ENCODE measurements around the gene NRG2.

The NRG2 gene

DNA sequence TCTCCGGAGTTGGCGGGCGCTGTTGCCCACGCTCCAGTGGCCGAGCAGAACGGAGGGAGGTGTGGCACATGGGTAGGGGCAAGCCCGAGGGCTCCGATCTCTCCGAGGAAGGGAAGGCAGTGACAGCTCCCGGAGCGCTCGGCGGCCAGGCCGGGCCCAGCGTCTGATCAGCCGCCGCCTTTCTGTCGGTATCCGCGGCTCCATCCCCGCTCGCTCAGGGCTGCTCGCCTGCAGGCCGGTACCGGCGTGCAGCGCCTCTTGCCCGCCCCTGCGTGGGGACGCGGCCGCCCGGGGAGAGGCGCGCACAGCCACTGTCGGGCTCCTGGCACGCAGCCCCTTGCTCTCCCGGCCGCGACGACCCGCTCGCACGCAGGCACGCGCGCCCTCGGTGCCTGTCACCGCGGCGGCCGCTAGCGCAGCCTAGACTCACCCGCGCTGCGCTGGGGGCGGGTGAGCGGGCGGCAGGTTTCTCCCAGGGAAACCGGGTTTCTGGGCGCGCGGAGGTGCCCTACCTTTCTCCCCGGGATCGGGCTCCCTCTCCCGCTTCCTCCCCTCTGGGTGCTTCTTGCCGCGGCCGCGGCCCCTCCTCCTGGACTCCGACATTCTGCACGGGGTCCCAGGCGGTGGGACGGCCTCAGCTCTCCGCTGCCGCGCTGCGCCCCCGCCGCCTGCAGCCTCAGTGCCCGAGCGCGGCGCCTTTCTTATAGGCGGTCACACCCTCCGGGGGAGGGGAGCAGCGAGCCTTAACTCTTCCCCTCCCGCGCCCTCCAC lies 139.1 kb downstream of the NRG2 start:
- Histone ChIP-seq H3K27ac (ENCODE audit: low read depth, low read length) (no peak overlapping the region), H3K36me3 (ENCODE audit: control insufficient read depth, insufficient read depth, low read length) (no peaks in the 10 kb centered on the region), H3K4me3 (ENCODE audit: low read depth, low read length) (peak overlapping the region; percentile 73), H3K9me3 (ENCODE audit: control insufficient read depth, insufficient read depth, low read depth, low read length) (no peaks in the 10 kb centered on the region), H3K27me3 (ENCODE audit: control insufficient read depth, insufficient read depth, low read length) (peaks cover 99% of the 10 kb centered on the region), H3K9ac (ENCODE audit: low read length) (peak overlapping the region; percentile 25), H3K4me1 (ENCODE audit: control insufficient read depth, insufficient read depth, low read length) (peaks cover 14% of the 10 kb centered on the region)

DNA sequence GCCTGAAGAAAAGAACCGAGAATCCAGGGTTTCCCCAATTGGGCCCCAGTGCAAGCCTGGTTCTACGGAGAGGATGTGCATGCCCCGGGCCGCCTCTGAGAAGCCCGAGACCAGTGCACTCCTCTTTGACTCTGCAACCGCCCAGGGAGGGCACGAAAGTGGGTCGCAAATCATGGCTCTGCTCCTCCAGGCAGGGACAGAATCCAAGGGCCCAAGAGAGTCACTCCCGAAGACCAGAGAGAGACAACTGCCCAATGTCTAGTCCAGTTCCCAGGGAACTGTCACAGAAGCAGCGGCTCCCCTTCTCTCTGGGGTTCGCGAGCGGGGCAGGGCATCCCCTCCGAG lies 139.7 kb downstream of the NRG2 start:
- H3K4me3 ChIP-seq (ENCODE audit: low read depth, low read length), result peak overlapping the region; percentile 73
- H3K9ac ChIP-seq (ENCODE audit: low read length), result peak overlapping the region; percentile 25
- H3K27me3 ChIP-seq (ENCODE audit: control insufficient read depth, insufficient read depth, low read length), result peaks cover 99% of the 10 kb centered on the region

DNA sequence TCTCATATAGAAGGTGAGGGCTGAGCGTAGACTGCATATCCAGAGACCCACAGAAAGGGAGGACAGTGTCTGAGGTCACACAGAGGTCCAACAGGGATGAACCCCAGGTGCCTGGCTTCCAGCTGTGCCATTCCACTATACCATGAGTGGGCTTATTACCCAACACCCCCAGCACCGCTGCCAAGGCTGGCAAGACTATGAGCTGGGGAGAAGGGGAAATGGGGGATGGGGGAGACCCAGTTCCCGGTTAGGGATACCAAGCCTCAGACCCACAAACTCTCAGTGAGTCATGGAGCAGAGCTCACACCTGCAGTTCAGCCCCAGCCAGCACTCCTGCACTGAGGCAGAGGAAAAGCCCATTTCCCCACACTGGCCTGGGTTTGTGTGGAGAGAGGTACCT lies 141.1 kb downstream of the NRG2 start:
- H3K4me3 ChIP-seq (ENCODE audit: low read depth, low read length), result no peak overlapping the region
- H3K27me3 ChIP-seq (ENCODE audit: control insufficient read depth, insufficient read depth, low read length), result peaks cover 99% of the 10 kb centered on the region

More for the DNA sequence above, 139.7 kb downstream of the NRG2 start:
- Histone ChIP-seq H3K4me1 (ENCODE audit: control insufficient read depth, insufficient read depth, low read length) (peaks cover 14% of the 10 kb centered on the region), H3K27ac (ENCODE audit: low read depth, low read length) (no peak overlapping the region), H3K9me3 (ENCODE audit: control insufficient read depth, insufficient read depth, low read depth, low read length) (no peaks in the 10 kb centered on the region), H3K36me3 (ENCODE audit: control insufficient read depth, insufficient read depth, low read length) (no peaks in the 10 kb centered on the region)

DNA sequence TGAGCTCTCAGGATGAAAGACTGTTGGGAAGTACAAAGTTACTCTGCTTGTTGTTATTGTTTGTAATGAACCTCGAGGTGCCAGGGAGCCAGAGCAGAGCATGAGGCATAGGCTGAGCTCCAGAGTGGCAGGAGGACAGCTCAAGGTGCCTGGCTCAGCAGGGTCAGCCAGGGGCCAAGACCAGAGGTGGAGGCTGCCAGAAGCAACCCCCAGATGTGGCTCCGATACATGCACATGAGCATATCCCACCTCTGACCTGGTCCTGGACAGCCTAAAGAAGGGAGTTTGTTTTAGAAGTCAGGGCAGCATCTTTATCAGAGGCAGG lies 141.9 kb downstream of the NRG2 start:
- Histone ChIP-seq H3K36me3 (ENCODE audit: control insufficient read depth, insufficient read depth, low read length) (no peaks in the 10 kb centered on the region), H3K4me1 (ENCODE audit: control insufficient read depth, insufficient read depth, low read length) (peaks cover 14% of the 10 kb centered on the region), H3K27ac (ENCODE audit: low read depth, low read length) (no peak overlapping the region), H3K9me3 (ENCODE audit: control insufficient read depth, insufficient read depth, low read depth, low read length) (no peaks in the 10 kb centered on the region), H3K4me3 (ENCODE audit: low read depth, low read length) (no peak overlapping the region), H3K9ac (ENCODE audit: low read length) (no peak overlapping the region), H3K27me3 (ENCODE audit: control insufficient read depth, insufficient read depth, low read length) (peaks cover 99% of the 10 kb centered on the region)

More for the DNA sequence above, 141.1 kb downstream of the NRG2 start:
- no peaks in the 10 kb centered on the region for H3K36me3 ChIP-seq (ENCODE audit: control insufficient read depth, insufficient read depth, low read length)
- H3K4me1 ChIP-seq (ENCODE audit: control insufficient read depth, insufficient read depth, low read length), result peaks cover 14% of the 10 kb centered on the region
- H3K9ac ChIP-seq (ENCODE audit: low read length), result no peak overlapping the region
- no peak overlapping the region for H3K27ac ChIP-seq (ENCODE audit: low read depth, low read length)
- H3K9me3 ChIP-seq (ENCODE audit: control insufficient read depth, insufficient read depth, low read depth, low read length), result no peaks in the 10 kb centered on the region

- H3K9me3 ChIP-seq (ENCODE audit: control insufficient read depth, insufficient read depth, low read depth, low read length), result no peaks in the 10 kb centered on the region
- no peaks in the 10 kb centered on the region for H3K36me3 ChIP-seq (ENCODE audit: control insufficient read depth, insufficient read depth, low read length)
- no peak overlapping the region for H3K27ac ChIP-seq (ENCODE audit: low read depth, low read length)
- peaks cover 14% of the 10 kb centered on the region for H3K4me1 ChIP-seq (ENCODE audit: control insufficient read depth, insufficient read depth, low read length)
- H3K4me3 ChIP-seq (ENCODE audit: low read depth, low read length), result no peak overlapping the region
- no peak overlapping the region for H3K9ac ChIP-seq (ENCODE audit: low read length)
- H3K27me3 ChIP-seq (ENCODE audit: control insufficient read depth, insufficient read depth, low read length), result peaks cover 96% of the 10 kb centered on the region
Observed at GRCh38 chr5:139900546-139901250, 142.4 kb downstream of the NRG2 start.

- H3K27ac ChIP-seq (ENCODE audit: low read depth, low read length), result no peak overlapping the region
- H3K4me1 ChIP-seq (ENCODE audit: control insufficient read depth, insufficient read depth, low read length), result peaks cover 7% of the 10 kb centered on the region
Observed at GRCh38 chr5:139898981-139899380, 144.1 kb downstream of the NRG2 start.

DNA sequence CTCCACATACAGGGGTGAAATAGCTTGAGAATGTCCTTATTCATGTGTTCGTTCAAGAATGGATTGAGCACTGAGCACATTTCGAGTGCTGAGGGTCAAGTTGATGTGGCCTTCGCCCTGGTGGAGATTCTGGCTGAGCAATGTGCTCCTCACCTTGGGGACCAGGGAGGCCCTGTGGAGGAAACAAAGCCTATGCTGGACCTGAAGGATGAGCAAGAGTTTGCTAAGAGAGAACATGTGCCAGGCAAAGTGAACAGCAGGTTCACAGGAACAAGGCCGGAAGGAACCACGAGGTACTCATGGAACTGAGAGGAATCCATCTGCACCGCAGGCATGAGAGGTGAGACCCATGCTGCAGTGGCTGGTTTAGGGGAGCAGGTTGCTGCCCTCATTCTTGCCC lies 145.1 kb downstream of the NRG2 start:
- H3K27me3 ChIP-seq (ENCODE audit: control insufficient read depth, insufficient read depth, low read length), result peaks cover 80% of the 10 kb centered on the region

More at GRCh38 chr5:139898981-139899380, 144.1 kb downstream of the NRG2 start:
- H3K9ac ChIP-seq (ENCODE audit: low read length), result no peak overlapping the region
- H3K36me3 ChIP-seq (ENCODE audit: control insufficient read depth, insufficient read depth, low read length), result no peaks in the 10 kb centered on the region
- peaks cover 90% of the 10 kb centered on the region for H3K27me3 ChIP-seq (ENCODE audit: control insufficient read depth, insufficient read depth, low read length)
- H3K9me3 ChIP-seq (ENCODE audit: control insufficient read depth, insufficient read depth, low read depth, low read length), result no peaks in the 10 kb centered on the region
- H3K4me3 ChIP-seq (ENCODE audit: low read depth, low read length), result no peak overlapping the region

DNA sequence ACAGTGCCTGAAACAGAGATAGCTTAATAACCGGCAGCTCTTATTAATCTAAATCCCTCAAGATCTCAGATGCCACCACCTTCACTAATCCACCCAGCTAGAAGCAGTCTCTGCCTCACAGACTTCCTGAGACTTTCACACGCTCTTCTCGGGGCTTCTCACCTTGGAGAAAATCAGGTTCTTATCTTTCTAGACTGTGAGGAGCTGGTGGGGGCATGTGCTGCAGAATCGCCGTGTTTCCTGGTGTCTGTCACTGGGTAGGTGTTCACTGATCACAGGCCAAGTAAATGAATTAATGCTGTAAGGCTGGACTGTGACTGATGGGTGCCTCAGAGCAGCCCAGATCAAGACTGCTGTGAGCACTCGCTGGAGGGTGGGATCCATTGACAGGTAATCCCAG lies 145.8 kb downstream of the NRG2 start:
- Histone ChIP-seq H3K9me3 (ENCODE audit: control insufficient read depth, insufficient read depth, low read depth, low read length) (no peaks in the 10 kb centered on the region), H3K4me3 (ENCODE audit: low read depth, low read length) (no peak overlapping the region), H3K9ac (ENCODE audit: low read length) (no peak overlapping the region), H3K27me3 (ENCODE audit: control insufficient read depth, insufficient read depth, low read length) (peaks cover 74% of the 10 kb centered on the region), H3K4me1 (ENCODE audit: control insufficient read depth, insufficient read depth, low read length) (peaks cover 3% of the 10 kb centered on the region; the same call in 1 of the 2 replicates), H3K36me3 (ENCODE audit: control insufficient read depth, insufficient read depth, low read length) (no peaks in the 10 kb centered on the region), H3K27ac (ENCODE audit: low read depth, low read length) (no peak overlapping the region)

More for the DNA sequence above, 145.1 kb downstream of the NRG2 start:
- H3K9me3 ChIP-seq (ENCODE audit: control insufficient read depth, insufficient read depth, low read depth, low read length), result no peaks in the 10 kb centered on the region
- no peak overlapping the region for H3K9ac ChIP-seq (ENCODE audit: low read length)
- H3K4me3 ChIP-seq (ENCODE audit: low read depth, low read length), result no peak overlapping the region
- no peaks in the 10 kb centered on the region for H3K36me3 ChIP-seq (ENCODE audit: control insufficient read depth, insufficient read depth, low read length)
- H3K27ac ChIP-seq (ENCODE audit: low read depth, low read length), result no peak overlapping the region
- H3K4me1 ChIP-seq (ENCODE audit: control insufficient read depth, insufficient read depth, low read length), result peaks cover 3% of the 10 kb centered on the region; the same call in 1 of the 2 replicates

- H3K27me3 ChIP-seq (ENCODE audit: control insufficient read depth, insufficient read depth, low read length), result peaks cover 68% of the 10 kb centered on the region
- H3K4me1 ChIP-seq (ENCODE audit: control insufficient read depth, insufficient read depth, low read length), result peaks cover 3% of the 10 kb centered on the region; the same call in 1 of the 2 replicates
- H3K4me3 ChIP-seq (ENCODE audit: low read depth, low read length), result no peak overlapping the region
- no peak overlapping the region for H3K9ac ChIP-seq (ENCODE audit: low read length)
- no peaks in the 10 kb centered on the region for H3K36me3 ChIP-seq (ENCODE audit: control insufficient read depth, insufficient read depth, low read length)
- no peaks in the 10 kb centered on the region for H3K9me3 ChIP-seq (ENCODE audit: control insufficient read depth, insufficient read depth, low read depth, low read length)
- H3K27ac ChIP-seq (ENCODE audit: low read depth, low read length), result no peak overlapping the region
Observed at GRCh38 chr5:139896718-139897117, 146.4 kb downstream of the NRG2 start.

DNA sequence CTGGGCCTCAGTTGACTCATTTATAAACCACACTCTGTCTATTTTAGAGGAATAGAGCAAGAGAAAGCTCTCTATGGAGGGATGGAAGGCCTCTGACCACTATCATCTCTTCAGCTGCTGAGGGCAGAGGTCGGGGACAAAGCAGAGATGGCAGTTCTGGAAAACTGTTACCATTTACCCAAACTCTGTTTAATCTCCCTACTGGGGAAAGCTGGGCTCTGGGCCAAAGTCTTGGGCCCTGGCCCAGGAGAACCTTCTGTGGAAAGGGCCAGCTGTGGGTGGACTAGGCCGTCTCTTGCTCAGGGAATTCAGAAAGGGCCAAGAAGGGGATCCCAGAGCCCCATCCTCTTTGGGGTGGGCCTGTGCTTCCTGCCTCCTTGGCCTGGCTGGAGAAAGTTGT lies 147.5 kb downstream of the NRG2 start:
- no peak overlapping the region for H3K27ac ChIP-seq (ENCODE audit: low read depth, low read length)
- H3K4me1 ChIP-seq (ENCODE audit: control insufficient read depth, insufficient read depth, low read length), result peaks cover 3% of the 10 kb centered on the region; the same call in 1 of the 2 replicates
- H3K36me3 ChIP-seq (ENCODE audit: control insufficient read depth, insufficient read depth, low read length), result no peaks in the 10 kb centered on the region
- no peak overlapping the region for H3K4me3 ChIP-seq (ENCODE audit: low read depth, low read length)
- H3K27me3 ChIP-seq (ENCODE audit: control insufficient read depth, insufficient read depth, low read length), result peaks cover 57% of the 10 kb centered on the region
- no peak overlapping the region for H3K9ac ChIP-seq (ENCODE audit: low read length)
- no peaks in the 10 kb centered on the region for H3K9me3 ChIP-seq (ENCODE audit: control insufficient read depth, insufficient read depth, low read depth, low read length)

GRCh38 chr5:139895046-139895445 lies 148.1 kb downstream of the NRG2 start:
- peaks cover 51% of the 10 kb centered on the region for H3K27me3 ChIP-seq (ENCODE audit: control insufficient read depth, insufficient read depth, low read length)
- no peak overlapping the region for H3K27ac ChIP-seq (ENCODE audit: low read depth, low read length)
- H3K4me1 ChIP-seq (ENCODE audit: control insufficient read depth, insufficient read depth, low read length), result peaks cover 3% of the 10 kb centered on the region; the same call in 1 of the 2 replicates
- no peaks in the 10 kb centered on the region for H3K9me3 ChIP-seq (ENCODE audit: control insufficient read depth, insufficient read depth, low read depth, low read length)
- no peak overlapping the region for H3K9ac ChIP-seq (ENCODE audit: low read length)
- no peaks in the 10 kb centered on the region for H3K36me3 ChIP-seq (ENCODE audit: control insufficient read depth, insufficient read depth, low read length)
- H3K4me3 ChIP-seq (ENCODE audit: low read depth, low read length), result no peak overlapping the region
